Effector memory CD4-positive, alpha-beta T cell (primary cell): ENCODE data around the gene SLC6A17.

Experiments used
- DNase-seq, 3 donors: peaks; one replicate each; pipeline ENCODE4 v3.0.0-alpha.2; 2020
- H3K27ac ChIP-seq: 2 replicates; pipeline ENCODE4 v1.7.0; 2013; ENCODE audit warnings: mild to moderate bottlenecking, low read length, moderate library complexity; ENCODE audit not compliant: insufficient read depth, poor library complexity, severe bottlenecking
- H3K27me3 ChIP-seq: replicated peaks from 2 replicates; pipeline ENCODE4 v1.7.0; 2013; ENCODE audit warnings: mild to moderate bottlenecking, low read length; ENCODE audit not compliant: insufficient read depth, control insufficient read depth, poor library complexity, severe bottlenecking
- H3K36me3 ChIP-seq: 2 replicates; pipeline ENCODE4 v1.7.0; 2013; ENCODE audit warnings: mild to moderate bottlenecking, low read length, moderate library complexity; ENCODE audit not compliant: control insufficient read depth, insufficient read depth
- H3K4me1 ChIP-seq: 2 replicates; pipeline ENCODE4 v1.7.0; 2013; ENCODE audit warnings: low read length, mild to moderate bottlenecking; ENCODE audit not compliant: control insufficient read depth, insufficient read depth, poor library complexity, severe bottlenecking
- H3K4me3 ChIP-seq: 2 replicates; pipeline ENCODE4 v1.7.0; 2013; ENCODE audit warnings: low read length, low read depth, mild to moderate bottlenecking; ENCODE audit not compliant: insufficient read depth, poor library complexity, severe bottlenecking
- H3K9me3 ChIP-seq: 2 replicates; pipeline ENCODE4 v1.7.0; 2013; ENCODE audit warnings: mild to moderate bottlenecking, low read length, moderate library complexity; ENCODE audit not compliant: control insufficient read depth

The SLC6A17 gene

GRCh38 chr1:110114784-110115183 is 35.5 kb upstream of the SLC6A17 start:
- H3K27me3 ChIP-seq, result no peaks in the 10 kb centered on the region
- DNase-seq, result no peak
- no peak overlapping the region for H3K27ac ChIP-seq
- no peaks in the 10 kb centered on the region for H3K4me1 ChIP-seq
- no peaks in the 10 kb centered on the region for H3K36me3 ChIP-seq
- no peak overlapping the region for H3K4me3 ChIP-seq
- no peaks in the 10 kb centered on the region for H3K9me3 ChIP-seq

- no peaks in the 10 kb centered on the region for H3K36me3 ChIP-seq
- no peaks in the 10 kb centered on the region for H3K9me3 ChIP-seq
- H3K27me3 ChIP-seq, result no peaks in the 10 kb centered on the region
- H3K4me1 ChIP-seq, result no peaks in the 10 kb centered on the region
- H3K4me3 ChIP-seq, result no peak overlapping the region
- no peak overlapping the region for H3K27ac ChIP-seq
- no peak for DNase-seq
Observed at GRCh38 chr1:110118636-110119396, 31.5 kb upstream of the SLC6A17 start.

- H3K36me3 ChIP-seq, result no peaks in the 10 kb centered on the region
- no peak for DNase-seq
- no peak overlapping the region for H3K27ac ChIP-seq
- no peak overlapping the region for H3K4me3 ChIP-seq
- no peaks in the 10 kb centered on the region for H3K4me1 ChIP-seq
- no peaks in the 10 kb centered on the region for H3K27me3 ChIP-seq
- no peaks in the 10 kb centered on the region for H3K9me3 ChIP-seq
Observed at GRCh38 chr1:110119843-110120242, 30.5 kb upstream of the SLC6A17 start.

- H3K9me3 ChIP-seq, result no peaks in the 10 kb centered on the region
- no peak overlapping the region for H3K4me3 ChIP-seq
- H3K36me3 ChIP-seq, result no peaks in the 10 kb centered on the region
- H3K27ac ChIP-seq, result no peak overlapping the region
- H3K4me1 ChIP-seq, result no peaks in the 10 kb centered on the region
- DNase-seq, result no peak
- no peaks in the 10 kb centered on the region for H3K27me3 ChIP-seq
Observed at GRCh38 chr1:110120960-110121561, 29.2 kb upstream of the SLC6A17 start.

GRCh38 chr1:110123224-110123623 is 27.1 kb upstream of the SLC6A17 start:
- no peak overlapping the region for H3K4me3 ChIP-seq
- H3K36me3 ChIP-seq, result no peaks in the 10 kb centered on the region
- no peak overlapping the region for H3K27ac ChIP-seq
- no peak for DNase-seq
- H3K27me3 ChIP-seq, result no peaks in the 10 kb centered on the region
- no peaks in the 10 kb centered on the region for H3K9me3 ChIP-seq
- no peaks in the 10 kb centered on the region for H3K4me1 ChIP-seq

- no peaks in the 10 kb centered on the region for H3K9me3 ChIP-seq
- H3K4me3 ChIP-seq, result no peak overlapping the region
- no peaks in the 10 kb centered on the region for H3K36me3 ChIP-seq
- H3K4me1 ChIP-seq, result peaks cover 4% of the 10 kb centered on the region
- no peak for DNase-seq
- H3K27me3 ChIP-seq, result peaks cover 8% of the 10 kb centered on the region
- H3K27ac ChIP-seq, result no peak overlapping the region
Observed at GRCh38 chr1:110125810-110126209, 24.5 kb upstream of the SLC6A17 start.

- Histone ChIP-seq H3K27ac (no peak overlapping the region), H3K4me3 (no peak overlapping the region), H3K4me1 (peaks cover 4% of the 10 kb centered on the region), H3K27me3 (peaks cover 11% of the 10 kb centered on the region), H3K9me3 (no peaks in the 10 kb centered on the region), H3K36me3 (no peaks in the 10 kb centered on the region)
- DNase-seq, result no peak
Observed at GRCh38 chr1:110130113-110130591, 20.1 kb upstream of the SLC6A17 start.

- H3K27ac ChIP-seq, result no peak overlapping the region
- no peaks in the 10 kb centered on the region for H3K9me3 ChIP-seq
- H3K27me3 ChIP-seq, result peaks cover 11% of the 10 kb centered on the region
- H3K36me3 ChIP-seq, result no peaks in the 10 kb centered on the region
- H3K4me3 ChIP-seq, result no peak overlapping the region
- DNase-seq, result no peak
- H3K4me1 ChIP-seq, result peaks cover 4% of the 10 kb centered on the region
Observed at GRCh38 chr1:110130989-110131388, 19.3 kb upstream of the SLC6A17 start.

GRCh38 chr1:110132682-110133081 is 17.6 kb upstream of the SLC6A17 start:
- Histone ChIP-seq H3K4me1 (peaks cover 4% of the 10 kb centered on the region), H3K27me3 (peaks cover 11% of the 10 kb centered on the region), H3K4me3 (no peak overlapping the region), H3K9me3 (no peaks in the 10 kb centered on the region), H3K36me3 (no peaks in the 10 kb centered on the region), H3K27ac (no peak overlapping the region)
- no peak for DNase-seq

GRCh38 chr1:110133436-110133835 is 16.9 kb upstream of the SLC6A17 start:
- no peaks in the 10 kb centered on the region for H3K36me3 ChIP-seq
- no peak overlapping the region for H3K27ac ChIP-seq
- H3K4me1 ChIP-seq, result peaks cover 4% of the 10 kb centered on the region
- peaks cover 11% of the 10 kb centered on the region for H3K27me3 ChIP-seq
- DNase-seq, result no peak
- no peaks in the 10 kb centered on the region for H3K9me3 ChIP-seq
- no peak overlapping the region for H3K4me3 ChIP-seq
